HEK293T (cell line): ENCODE measurements around the gene GRID1.

Experiments used
- ELF4 ChIP-seq: fragments of 450-650 bp; IDR thresholded peaks from 2 replicates; pipeline ENCODE4 v1.6.1; 2017; ENCODE audit warnings: antibody characterized with exemption
- FOXM1 ChIP-seq: fragments of 450-650 bp; IDR thresholded peaks from 2 replicates; pipeline ENCODE4 v1.6.1; 2017; ENCODE audit warnings: mild to moderate bottlenecking, borderline replicate concordance
- L3MBTL2 ChIP-seq: fragments of 450-650 bp; conservative IDR thresholded peaks from 2 replicates; pipeline ENCODE4 v1.6.1; 2016; ENCODE audit warnings: mild to moderate bottlenecking
- LEF1 ChIP-seq: fragments of 450-650 bp; IDR thresholded peaks from 2 replicates; pipeline ENCODE4 v1.6.1; 2017; ENCODE audit warnings: mild to moderate bottlenecking, borderline replicate concordance
- NFRKB ChIP-seq: fragments of 450-650 bp; IDR thresholded peaks from 2 replicates; pipeline ENCODE4 v1.6.1; 2016; ENCODE audit warnings: mild to moderate bottlenecking, moderate library complexity
- SP1 ChIP-seq: fragments of 450-650 bp; IDR thresholded peaks from 2 replicates; pipeline ENCODE4 v1.6.1; 2017
- TARDBP ChIP-seq: fragments of 450-650 bp; IDR thresholded peaks from 2 replicates; pipeline ENCODE4 v1.6.1; 2016

DNA sequence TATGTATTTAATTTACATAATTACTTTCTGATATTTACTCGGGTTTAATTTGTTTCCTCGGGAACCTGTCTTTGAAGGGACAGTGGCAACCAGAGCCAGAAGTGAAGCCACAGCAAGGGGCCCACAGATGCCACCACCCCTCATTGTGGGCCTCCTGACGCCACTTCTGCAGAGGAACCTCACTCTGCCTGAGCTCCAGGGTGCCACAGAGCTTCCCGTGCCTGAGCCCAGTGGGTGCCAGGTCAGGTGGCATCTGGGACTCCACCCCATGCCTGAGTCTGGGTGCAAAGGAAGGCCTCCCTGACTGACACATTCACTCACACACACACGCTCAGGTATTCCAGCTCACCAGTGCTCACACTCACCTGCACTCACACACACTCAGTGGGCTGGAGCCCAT is 213.7 kb downstream of the GRID1 start:
- TF ChIP-seq SP1, result no peak
- no peak for TF ChIP-seq LEF1
- no peak for TF ChIP-seq L3MBTL2
- TF ChIP-seq NFRKB, result no peak
- no peak for TF ChIP-seq ELF4
- TF ChIP-seq TARDBP, result no peak
- no peak for TF ChIP-seq FOXM1
